NCI-H460 (cell line): ENCODE data around the gene ATXN1. TPM values are rescaled to one million over a fixed set of nuclear protein-coding genes. Genes with fewer than 3 reads are reported as not detected.
"Not testable (repeated sequence)": the region's sequence is repeated elsewhere in the genome, so short reads cannot be mapped to it uniquely, and the experiment has no call there.

ENCODE experiments used
- DNase-seq: peaks from one replicate; pipeline ENCODE4 v3.0.0-alpha.2; 2016; ENCODE audit warnings: low read depth; ENCODE audit errors: extremely low read depth
- total RNA-seq: library from RNA; depleted of rRNA; stranded (reverse); fragments of >200 nt; shearing (Covaris generic); gene quantifications from 2 replicates; pipeline ENCODE4 v1.2.3, GENCODE V29; 2014

ATXN1 gene
- total RNA-seq, 1 experiment from 2014 or later: 20.4 TPM

GRCh38 chr6:16282370-16282769 lies 478.9 kb downstream of the ATXN1 start:
- no peak for DNase-seq

GRCh38 chr6:16279243-16279642 lies 482.0 kb downstream of the ATXN1 start:
- no peak for DNase-seq

- no peak for DNase-seq
Measured at GRCh38 chr6:16278750-16279149, 482.5 kb downstream of the ATXN1 start.

- DNase-seq: no peak
Measured at GRCh38 chr6:16278048-16278724, 483.1 kb downstream of the ATXN1 start.

- peak; percentile 75 for DNase-seq
Measured at GRCh38 chr6:16277101-16277981, 483.9 kb downstream of the ATXN1 start.

GRCh38 chr6:16274885-16275589 lies 486.2 kb downstream of the ATXN1 start:
- no peak for DNase-seq

DNA sequence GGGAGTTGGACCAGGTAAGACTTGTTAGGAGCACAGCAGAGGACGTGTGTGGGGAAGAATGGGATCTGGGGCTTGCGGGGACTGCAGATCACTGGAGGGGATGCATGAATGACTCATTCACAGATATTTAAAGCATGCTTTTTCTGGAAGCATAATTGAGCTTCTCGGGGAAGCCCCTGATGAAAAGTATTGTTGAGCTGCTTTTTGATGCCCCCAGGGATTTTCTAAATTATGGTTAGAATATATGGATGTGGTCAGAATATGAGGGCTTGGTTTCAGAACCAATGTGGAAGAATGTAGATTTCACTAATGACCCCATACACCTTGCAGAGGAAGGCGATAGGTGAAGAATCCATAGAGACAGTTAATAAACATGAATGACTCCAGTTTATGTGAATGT lies 486.8 kb downstream of the ATXN1 start:
- DNase-seq: no peak

DNA sequence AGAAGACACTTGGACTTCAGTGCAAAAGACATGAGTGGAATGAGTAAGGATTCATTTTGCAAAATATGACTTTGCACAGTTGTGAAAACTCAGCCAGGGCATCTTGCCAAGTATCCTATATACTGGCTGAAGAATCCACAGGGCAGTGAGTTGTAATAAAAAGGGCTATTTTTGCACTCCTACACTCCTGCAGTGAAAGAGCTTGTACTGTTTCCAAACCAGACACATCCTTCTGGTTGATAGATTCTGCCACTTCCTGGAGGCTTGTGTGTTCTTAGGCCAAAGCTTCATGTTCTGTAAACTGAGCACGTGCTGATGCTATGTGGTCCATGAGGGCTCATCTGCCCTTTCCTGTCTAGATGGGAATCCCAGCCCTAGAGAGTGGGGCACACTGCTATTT lies 488.0 kb downstream of the ATXN1 start:
- DNase-seq: no peak

- DNase-seq: no peak
Measured at GRCh38 chr6:16272201-16272600, 489.1 kb downstream of the ATXN1 start.

- no peak for DNase-seq
Measured at GRCh38 chr6:16271428-16271827, 489.8 kb downstream of the ATXN1 start.

- DNase-seq: no peak
Measured at GRCh38 chr6:16270178-16270794, 491.0 kb downstream of the ATXN1 start.

GRCh38 chr6:16269442-16270070 lies 491.7 kb downstream of the ATXN1 start:
- not testable (repeated sequence) for DNase-seq

DNA sequence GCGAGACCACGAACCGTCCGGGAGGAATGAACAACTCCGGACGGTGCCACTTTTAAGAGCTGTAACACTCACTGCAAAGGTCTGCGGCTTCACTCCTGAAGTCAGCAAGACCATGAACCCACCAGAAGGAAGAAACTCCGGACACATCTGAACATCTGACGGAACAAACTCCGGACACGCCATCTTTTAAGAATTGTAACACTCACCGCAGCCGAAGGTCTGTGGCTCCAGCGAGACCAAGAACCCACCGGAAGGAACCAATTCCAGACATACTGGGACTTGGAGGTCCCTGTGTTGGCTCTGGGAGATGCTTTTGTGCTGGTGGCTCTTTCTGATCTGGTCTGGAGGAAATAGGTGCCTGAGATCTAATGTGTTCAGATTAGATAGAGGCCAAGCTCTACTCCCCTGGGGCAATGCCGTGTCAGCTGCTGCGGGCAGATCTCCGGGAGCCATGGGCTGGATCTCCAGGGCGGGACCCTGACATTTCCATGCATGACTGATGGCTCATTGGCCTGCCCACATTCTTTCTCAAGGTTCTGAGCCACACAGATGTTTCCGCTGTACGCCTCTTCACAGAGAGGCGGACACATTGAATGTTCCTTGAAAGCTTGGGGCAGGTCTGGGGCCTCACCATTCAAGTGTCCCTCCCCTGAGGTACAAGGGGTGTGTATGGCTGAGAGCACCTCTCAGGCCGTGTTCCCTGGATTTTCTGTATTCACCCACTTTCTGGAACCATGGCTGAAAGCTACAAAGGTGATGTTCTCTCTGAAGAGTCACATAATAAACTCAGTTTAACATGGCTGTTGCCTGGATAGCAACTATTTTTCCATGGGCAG lies 493.6 kb downstream of the ATXN1 start:
- DNase-seq: no peak

DNA sequence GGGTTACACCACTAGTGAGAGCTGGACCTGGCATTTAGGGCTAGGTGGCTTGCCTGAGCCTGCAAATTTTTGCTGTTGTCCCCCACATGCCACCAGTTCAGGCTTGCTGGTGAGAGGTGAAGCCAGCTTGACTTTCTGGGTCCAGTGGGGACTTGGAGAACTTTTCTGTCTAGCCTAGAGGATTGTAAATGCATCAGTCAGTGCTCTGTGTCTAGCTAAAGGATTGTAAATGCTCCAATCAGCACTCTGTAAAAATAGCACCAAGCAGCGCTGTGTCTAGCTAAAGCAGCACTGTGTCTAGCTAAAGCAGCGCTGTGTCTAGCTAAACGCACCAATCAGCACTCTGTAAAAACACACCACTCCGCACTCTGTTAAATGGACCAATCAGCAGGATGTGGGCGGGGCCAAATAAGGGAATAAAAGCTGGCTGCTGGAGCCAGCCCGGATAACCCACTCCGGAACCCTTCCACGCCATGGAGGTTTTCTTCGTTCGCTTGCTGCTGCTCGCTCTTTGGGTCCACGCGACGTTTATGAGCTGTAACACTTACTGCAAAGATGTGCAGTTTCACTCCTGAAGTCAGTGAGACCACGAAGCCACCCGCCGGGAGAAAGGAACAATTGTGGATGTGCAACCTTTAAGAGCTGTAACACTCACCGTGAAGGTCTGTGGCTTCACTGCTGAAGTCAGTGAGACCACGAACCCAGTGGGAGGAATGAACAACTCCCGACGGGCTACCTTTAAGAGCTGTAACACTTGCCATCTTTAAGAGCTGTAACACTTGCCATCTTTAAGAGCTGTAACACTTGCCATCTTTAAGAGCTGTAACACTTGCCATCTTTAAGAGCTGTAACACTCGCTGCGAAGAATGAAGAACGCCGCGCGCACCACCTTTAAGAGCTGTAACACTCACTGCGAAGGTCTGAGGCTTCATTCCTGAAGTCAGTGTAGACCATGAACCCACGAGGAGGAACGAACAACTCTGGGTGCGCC lies 495.6 kb downstream of the ATXN1 start:
- no peak for DNase-seq

GRCh38 chr6:16264785-16265184 lies 496.5 kb downstream of the ATXN1 start:
- DNase-seq: no peak

DNA sequence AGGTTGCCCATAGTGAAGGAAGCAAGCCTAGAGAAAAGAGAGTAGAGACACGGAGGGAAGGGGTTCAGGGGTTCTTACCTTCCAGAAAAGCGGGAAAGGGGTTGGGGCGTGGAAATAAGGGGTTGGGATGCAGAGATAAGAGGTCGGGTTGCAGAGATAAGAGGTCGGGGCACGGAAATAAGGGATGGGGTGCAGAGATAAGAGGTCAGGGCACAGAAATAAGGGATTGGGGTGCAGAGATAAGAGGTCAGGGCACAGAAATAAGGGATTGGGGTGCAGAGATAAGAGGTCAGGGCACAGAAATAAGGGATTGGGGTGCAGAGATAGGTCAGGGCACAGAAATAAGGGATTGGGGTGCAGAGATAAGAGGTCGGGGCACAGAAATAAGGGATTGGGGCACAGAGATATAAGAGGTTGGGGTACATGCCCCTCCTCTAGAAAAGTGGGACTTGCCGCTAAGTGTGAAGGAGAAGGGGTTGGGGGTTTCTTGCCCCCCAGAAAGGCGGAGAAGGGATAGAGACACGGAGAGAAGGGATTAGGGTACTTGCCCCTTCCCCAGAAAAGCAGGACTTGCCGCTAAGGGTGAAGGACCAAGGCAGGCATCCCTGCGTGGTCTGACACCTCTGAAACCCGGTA lies 497.7 kb downstream of the ATXN1 start:
- DNase-seq: not testable (repeated sequence)

DNA sequence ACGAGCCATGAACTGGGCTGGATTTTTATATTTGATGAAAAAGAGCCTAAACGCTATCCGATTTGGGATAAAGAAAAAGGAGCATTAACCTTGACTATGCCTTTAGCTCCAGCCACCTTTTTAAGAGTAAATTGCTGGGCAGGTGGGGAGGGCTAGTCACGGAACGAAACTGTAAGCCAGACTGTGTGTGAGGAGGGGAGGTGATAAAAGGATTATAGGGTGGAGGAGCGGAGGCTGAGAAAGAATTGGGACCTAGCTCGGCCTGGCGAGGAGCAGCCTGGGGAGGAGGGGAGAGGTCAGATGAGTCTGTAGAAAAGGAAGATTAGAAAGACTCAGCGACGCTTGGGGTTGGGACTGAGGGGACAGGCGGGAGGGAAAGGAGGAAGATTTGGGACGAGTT lies 498.5 kb downstream of the ATXN1 start:
- DNase-seq: not testable (repeated sequence)

- not testable (repeated sequence) for DNase-seq
Measured at GRCh38 chr6:16260602-16261001, 500.7 kb downstream of the ATXN1 start.
